ENCODE measurements around the gene WDR88.

DNA sequence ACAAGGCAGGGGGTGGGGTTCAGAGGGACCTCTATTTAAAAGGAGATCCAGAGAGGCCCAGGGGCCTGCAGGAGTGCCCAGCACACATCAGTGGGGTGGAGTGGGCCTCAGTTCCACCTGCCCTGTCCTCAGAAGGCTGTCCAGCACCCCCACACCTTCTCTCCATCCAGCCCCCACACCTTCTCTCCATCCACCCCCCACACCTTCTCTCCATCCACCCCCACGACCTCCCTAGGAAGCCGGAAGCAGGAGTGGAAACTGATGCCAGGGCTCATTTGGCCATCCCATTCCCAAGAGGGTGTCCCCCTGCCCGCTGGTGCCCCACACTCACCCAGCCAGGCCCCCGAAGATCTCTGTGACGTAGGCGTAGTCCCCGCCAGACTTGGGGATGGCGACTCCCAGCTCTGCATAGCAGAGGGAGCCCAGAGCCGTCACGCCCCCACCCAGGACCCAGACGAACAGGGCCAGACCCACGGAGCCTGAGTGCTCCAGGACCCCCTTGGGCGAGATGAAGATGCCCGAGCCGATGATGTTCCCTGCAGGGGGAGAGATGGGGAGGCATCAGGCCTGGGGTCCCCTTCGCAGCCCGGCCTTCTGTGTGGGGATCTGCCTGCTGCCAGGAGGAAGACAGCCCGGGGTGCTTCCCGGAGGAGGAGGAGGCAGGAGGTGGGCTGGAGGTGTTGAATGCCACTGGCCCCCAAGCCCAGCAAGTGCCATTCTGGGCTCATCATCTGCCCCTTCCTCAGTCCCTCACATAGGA, 83.7 kb downstream of the WDR88 start:
- no peak for TF ChIP-seq NFRKB (IDR thresholded peaks at IDR 0.05)
- TF ChIP-seq, protein P1, sequence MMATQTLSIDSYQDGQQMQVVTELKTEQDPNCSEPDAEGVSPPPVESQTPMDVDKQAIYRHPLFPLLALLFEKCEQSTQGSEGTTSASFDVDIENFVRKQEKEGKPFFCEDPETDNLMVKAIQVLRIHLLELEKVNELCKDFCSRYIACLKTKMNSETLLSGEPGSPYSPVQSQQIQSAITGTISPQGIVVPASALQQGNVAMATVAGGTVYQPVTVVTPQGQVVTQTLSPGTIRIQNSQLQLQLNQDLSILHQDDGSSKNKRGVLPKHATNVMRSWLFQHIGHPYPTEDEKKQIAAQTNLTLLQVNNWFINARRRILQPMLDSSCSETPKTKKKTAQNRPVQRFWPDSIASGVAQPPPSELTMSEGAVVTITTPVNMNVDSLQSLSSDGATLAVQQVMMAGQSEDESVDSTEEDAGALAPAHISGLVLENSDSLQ (IDR thresholded peaks at IDR 0.05): no peak
- no peak for TF ChIP-seq SUZ12 (IDR thresholded peaks at IDR 0.05)
- no peak for TF ChIP-seq L3MBTL2 (conservative IDR thresholded peaks at IDR 0.05)
- TF ChIP-seq CTBP1 (IDR thresholded peaks at IDR 0.05; ENCODE audit: borderline replicate concordance): no peak
- TF ChIP-seq TARDBP (IDR thresholded peaks at IDR 0.05): no peak
- no peak for TF ChIP-seq ELF4 (IDR thresholded peaks at IDR 0.05)
- no peak for TF ChIP-seq BHLHE40 (IDR thresholded peaks at IDR 0.05; ENCODE audit: borderline replicate concordance)

All from HEK293T (cell line).